ENCODE results near the gene CALCOCO1. TPM values are rescaled to one million over a fixed set of nuclear protein-coding genes. Genes with fewer than 3 reads are reported as not detected.
A peak's percentile ranks its signal among the peaks of the same experiment; 100 is the strongest.

The CALCOCO1 gene
- total and polyA plus RNA-seq, 7 experiments from 2014 or later, result 58.7 to 175 (median 90.7) TPM

- POLR2A ChIA-PET, result no interaction called here
- intact Hi-C loops (cut with micrococcal nuclease), result loop anchor here in 1 of 2 donors (10.0 kb wide), 1 partner anchor 517 kb away; no protein-coding TSS in a partner anchor
- peaks cover 41 to 60% (median 52%) of the 10 kb centered on the region in 5 donors for H3K27me3 Mint-ChIP-seq
Observed at GRCh38 chr12:53758081-53758729, 31.0 kb upstream of the CALCOCO1 start.

GRCh38 chr12:53757101-53757770, 30.0 kb upstream of the CALCOCO1 start:
- Histone ChIP-seq H3K27me3 (ENCODE audit: control insufficient read depth in 2 of 2, insufficient read depth in 2 of 2, low read length in 2 of 2) (peaks cover 0 to 10% of the 10 kb centered on the region in 2 donors), H3K27ac (ENCODE audit: low read depth, low read length) (no peak overlapping the region), H3K4me1 (ENCODE audit: control insufficient read depth in 2 of 2, insufficient read depth in 2 of 2, low read length in 2 of 2) (peaks cover 0 to 6% of the 10 kb centered on the region in 2 donors), H3K9me3 (ENCODE audit: control insufficient read depth in 2 of 3, low read length in 3 of 3) (no peaks in the 10 kb centered on the region), H3K4me3 (ENCODE audit: low read length) (peak overlapping the region; percentile 25), H3K36me3 (ENCODE audit: control insufficient read depth in 2 of 3, insufficient read depth in 3 of 3, low read length in 3 of 3) (no peaks in the 10 kb centered on the region)
- peaks cover 0 to 35% (median 5%) of the 10 kb centered on the region in 7 donors for H3K4me1 Mint-ChIP-seq
- peaks cover 0 to 2% (median 0%) of the 10 kb centered on the region in 11 donors for H3K9me3 Mint-ChIP-seq
- CTCF ChIA-PET, result interaction anchor here (0.6 to 3.9 kb wide), 7 partner anchors 12 to 444 kb away, joined by 3 to 55 read pairs (median 4); no protein-coding TSS in a partner anchor
- POLR2A ChIA-PET, result interaction anchor here (0.6 kb wide), 1 partner anchor 12 kb away, joined by 3 read pairs; no protein-coding TSS in a partner anchor
- intact Hi-C loops (cut with micrococcal nuclease), result loop anchor here (1.0 to 10.0 kb wide), 2 partner anchors 11 to 518 kb away; no protein-coding TSS in a partner anchor
- no peaks in the 10 kb centered on the region for H3K36me3 Mint-ChIP-seq
- H3K27me3 Mint-ChIP-seq, result peaks cover 37 to 51% (median 42%) of the 10 kb centered on the region in 5 donors
- H3K4me3 Mint-ChIP-seq, result peak overlapping the region in 9 of 10 donors; percentile 39 to 64 (median 52)
- peak overlapping the region in 1 of 9 donors; percentile 74 for H3K27ac Mint-ChIP-seq
- DNase-seq (peak; percentile 49 to 81 (median 69)), ATAC-seq (peak; percentile 91)

More at GRCh38 chr12:53758081-53758729, 31.0 kb upstream of the CALCOCO1 start:
- H3K36me3 Mint-ChIP-seq, result no peaks in the 10 kb centered on the region
- Histone ChIP-seq H3K36me3 (ENCODE audit: control insufficient read depth in 2 of 3, insufficient read depth in 3 of 3, low read length in 3 of 3) (no peaks in the 10 kb centered on the region), H3K27me3 (ENCODE audit: control insufficient read depth in 2 of 2, insufficient read depth in 2 of 2, low read length in 2 of 2) (peaks cover 0 to 10% of the 10 kb centered on the region in 2 donors), H3K9me3 (ENCODE audit: control insufficient read depth in 2 of 3, low read length in 3 of 3) (no peaks in the 10 kb centered on the region), H3K4me1 (ENCODE audit: control insufficient read depth in 2 of 2, insufficient read depth in 2 of 2, low read length in 2 of 2) (peaks cover 0 to 6% of the 10 kb centered on the region in 2 donors), H3K4me3 (ENCODE audit: low read length) (no peak overlapping the region), H3K27ac (ENCODE audit: low read depth, low read length) (no peak overlapping the region)
- no peak overlapping the region for H3K27ac Mint-ChIP-seq
- H3K4me1 Mint-ChIP-seq, result peaks cover 0 to 35% (median 5%) of the 10 kb centered on the region in 7 donors
- ATAC-seq (no peak), DNase-seq (no peak)
- peak overlapping the region in 1 of 10 donors; percentile 4 for H3K4me3 Mint-ChIP-seq
- H3K9me3 Mint-ChIP-seq, result peaks cover 0 to 2% (median 0%) of the 10 kb centered on the region in 11 donors
- CTCF ChIA-PET, result interaction anchor here (0.9 to 3.9 kb wide), 4 partner anchors 13 to 58 kb away, joined by 3 to 55 read pairs (median 4); no protein-coding TSS in a partner anchor

GRCh38 chr12:53756300-53757100, 29.2 kb upstream of the CALCOCO1 start:
- intact Hi-C loops (cut with micrococcal nuclease), result loop anchor here (1.0 to 10.0 kb wide), 2 partner anchors 10 to 518 kb away; no protein-coding TSS in a partner anchor
- ChIA-PET CTCF (interaction anchor here (0.9 to 3.9 kb wide), 6 partner anchors 11 to 445 kb away, joined by 3 to 55 read pairs (median 5); no protein-coding TSS in a partner anchor), POLR2A (interaction anchor here (0.6 kb wide), 1 partner anchor 12 kb away, joined by 3 read pairs; no protein-coding TSS in a partner anchor)
- peaks cover 0 to 37% (median 5%) of the 10 kb centered on the region in 7 donors for H3K4me1 Mint-ChIP-seq
- peak overlapping the region in 4 of 10 donors; percentile 19 to 57 (median 40) for H3K4me3 Mint-ChIP-seq
- Histone ChIP-seq H3K4me3 (ENCODE audit: low read length) (peak overlapping the region; percentile 25), H3K27me3 (ENCODE audit: control insufficient read depth in 2 of 2, insufficient read depth in 2 of 2, low read length in 2 of 2) (peaks cover 0 to 10% of the 10 kb centered on the region in 2 donors), H3K4me1 (ENCODE audit: control insufficient read depth in 2 of 2, insufficient read depth in 2 of 2, low read length in 2 of 2) (peaks cover 0 to 8% of the 10 kb centered on the region in 2 donors), H3K9me3 (ENCODE audit: control insufficient read depth in 2 of 3, low read length in 3 of 3) (no peaks in the 10 kb centered on the region), H3K27ac (ENCODE audit: low read depth, low read length) (no peak overlapping the region), H3K36me3 (ENCODE audit: control insufficient read depth in 2 of 3, insufficient read depth in 3 of 3, low read length in 3 of 3) (no peaks in the 10 kb centered on the region)
- H3K27me3 Mint-ChIP-seq, result peaks cover 34 to 46% (median 37%) of the 10 kb centered on the region in 5 donors
- H3K36me3 Mint-ChIP-seq, result no peaks in the 10 kb centered on the region
- peak overlapping the region in 2 of 9 donors; percentile 39 to 74 for H3K27ac Mint-ChIP-seq
- no peak for DNase-seq
- no peak for ATAC-seq
- peaks cover 0 to 2% (median 0%) of the 10 kb centered on the region in 11 donors for H3K9me3 Mint-ChIP-seq

- DNase-seq (no peak), ATAC-seq (no peak)
- no peak overlapping the region for H3K27ac Mint-ChIP-seq
- Histone ChIP-seq H3K36me3 (ENCODE audit: control insufficient read depth in 2 of 3, insufficient read depth in 3 of 3, low read length in 3 of 3) (no peaks in the 10 kb centered on the region), H3K27ac (ENCODE audit: low read depth, low read length) (no peak overlapping the region), H3K27me3 (ENCODE audit: control insufficient read depth in 2 of 2, insufficient read depth in 2 of 2, low read length in 2 of 2) (peaks cover 0 to 10% of the 10 kb centered on the region in 2 donors), H3K4me1 (ENCODE audit: control insufficient read depth in 2 of 2, insufficient read depth in 2 of 2, low read length in 2 of 2) (peaks cover 0 to 10% of the 10 kb centered on the region in 2 donors), H3K4me3 (ENCODE audit: low read length) (no peak overlapping the region), H3K9me3 (ENCODE audit: control insufficient read depth in 2 of 3, low read length in 3 of 3) (no peaks in the 10 kb centered on the region)
- no peak overlapping the region for H3K4me3 Mint-ChIP-seq
- intact Hi-C loops (cut with micrococcal nuclease), result loop anchor here in 1 of 2 donors (10.0 kb wide), 1 partner anchor 519 kb away; no protein-coding TSS in a partner anchor
- peaks cover 29 to 40% (median 31%) of the 10 kb centered on the region in 5 donors for H3K27me3 Mint-ChIP-seq
- POLR2A ChIA-PET, result interaction anchor here (0.7 kb wide), 1 partner anchor 966 kb away, joined by 4 read pairs; no protein-coding TSS in a partner anchor
- no peaks in the 10 kb centered on the region for H3K36me3 Mint-ChIP-seq
- peaks cover 0 to 37% (median 5%) of the 10 kb centered on the region in 7 donors for H3K4me1 Mint-ChIP-seq
- peaks cover 0 to 2% (median 0%) of the 10 kb centered on the region in 11 donors for H3K9me3 Mint-ChIP-seq
- CTCF ChIA-PET, result interaction anchor here (0.6 to 3.9 kb wide), 4 partner anchors 10 to 98 kb away, joined by 3 to 55 read pairs (median 6); no protein-coding TSS in a partner anchor
Observed at GRCh38 chr12:53755893-53756292, 28.6 kb upstream of the CALCOCO1 start.

DNA sequence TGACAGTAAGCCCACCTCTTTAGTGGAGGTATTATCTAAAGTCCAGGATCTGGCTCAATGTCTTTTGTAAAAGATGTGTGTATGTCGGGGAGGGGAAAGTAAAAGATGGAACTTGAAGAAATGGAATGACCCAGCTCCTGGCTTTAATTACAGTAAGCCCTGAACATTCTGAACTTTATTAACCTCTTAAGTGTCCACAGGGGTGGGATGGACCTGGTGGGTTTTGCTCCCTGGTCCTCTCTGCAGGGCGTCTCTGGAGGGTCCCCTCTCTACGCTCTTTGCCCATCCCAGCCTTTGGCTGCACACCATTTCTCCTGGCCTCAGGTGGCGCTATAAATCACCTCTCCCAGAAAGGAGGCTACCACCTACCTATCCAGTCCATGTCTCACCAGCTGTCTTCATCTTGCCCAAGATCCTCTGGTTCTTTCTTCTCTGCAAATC, 28.2 kb upstream of the CALCOCO1 start:
- peaks cover 0 to 37% (median 5%) of the 10 kb centered on the region in 7 donors for H3K4me1 Mint-ChIP-seq
- H3K36me3 Mint-ChIP-seq, result no peaks in the 10 kb centered on the region
- H3K27me3 ChIP-seq (ENCODE audit: control insufficient read depth in 2 of 2, insufficient read depth in 2 of 2, low read length in 2 of 2), result peaks cover 0 to 10% of the 10 kb centered on the region in 2 donors
- no peak for DNase-seq
- ATAC-seq, result no peak
- H3K27ac ChIP-seq (ENCODE audit: low read depth, low read length), result no peak overlapping the region
- ChIA-PET CTCF (interaction anchor here (0.6 to 3.9 kb wide), 4 partner anchors 10 to 99 kb away, joined by 3 to 55 read pairs (median 6); no protein-coding TSS in a partner anchor), POLR2A (interaction anchor here (0.7 kb wide), 1 partner anchor 966 kb away, joined by 4 read pairs; no protein-coding TSS in a partner anchor)
- H3K27me3 Mint-ChIP-seq, result peaks cover 24 to 35% (median 27%) of the 10 kb centered on the region in 5 donors
- peaks cover 0 to 14% of the 10 kb centered on the region in 2 donors for H3K4me1 ChIP-seq (ENCODE audit: control insufficient read depth in 2 of 2, insufficient read depth in 2 of 2, low read length in 2 of 2)
- H3K9me3 Mint-ChIP-seq, result peaks cover 0 to 3% (median 0%) of the 10 kb centered on the region in 11 donors
- no peak overlapping the region for H3K27ac Mint-ChIP-seq
- intact Hi-C loops (cut with micrococcal nuclease), result loop anchor here in 1 of 2 donors (10.0 kb wide), 1 partner anchor 519 kb away; no protein-coding TSS in a partner anchor
- H3K36me3 ChIP-seq (ENCODE audit: control insufficient read depth in 2 of 3, insufficient read depth in 3 of 3, low read length in 3 of 3), result no peaks in the 10 kb centered on the region
- no peak overlapping the region for H3K4me3 ChIP-seq (ENCODE audit: low read length)
- H3K9me3 ChIP-seq (ENCODE audit: control insufficient read depth in 2 of 3, low read length in 3 of 3), result no peaks in the 10 kb centered on the region
- H3K4me3 Mint-ChIP-seq, result no peak overlapping the region

Measured in naive thymus-derived CD4-positive, alpha-beta T cell (primary cell).